T follicular helper cell (primary cell): ENCODE results near the gene EIF2AK2.

Source experiments
- DNase-seq: peaks from one replicate; pipeline ENCODE4 v3.0.0-alpha.2; 2020; ENCODE audit warnings: low read depth

The EIF2AK2 gene

DNA sequence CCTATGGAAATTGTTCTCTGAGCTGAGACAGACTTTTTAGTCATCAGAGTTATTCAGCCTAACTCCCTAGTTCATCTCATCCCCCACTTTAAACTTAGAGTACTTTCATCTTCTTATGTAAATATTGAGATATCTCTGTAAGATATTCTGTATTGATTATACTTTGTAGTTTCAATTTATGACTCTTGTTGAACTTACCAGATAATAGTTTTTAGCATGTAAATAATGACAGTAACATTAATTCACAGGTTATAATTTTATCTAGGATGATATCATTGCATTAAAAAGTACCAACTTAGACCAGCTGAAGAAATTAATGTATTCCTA is 14.8 kb upstream of the EIF2AK2 start:
- DNase-seq = no peak

DNA sequence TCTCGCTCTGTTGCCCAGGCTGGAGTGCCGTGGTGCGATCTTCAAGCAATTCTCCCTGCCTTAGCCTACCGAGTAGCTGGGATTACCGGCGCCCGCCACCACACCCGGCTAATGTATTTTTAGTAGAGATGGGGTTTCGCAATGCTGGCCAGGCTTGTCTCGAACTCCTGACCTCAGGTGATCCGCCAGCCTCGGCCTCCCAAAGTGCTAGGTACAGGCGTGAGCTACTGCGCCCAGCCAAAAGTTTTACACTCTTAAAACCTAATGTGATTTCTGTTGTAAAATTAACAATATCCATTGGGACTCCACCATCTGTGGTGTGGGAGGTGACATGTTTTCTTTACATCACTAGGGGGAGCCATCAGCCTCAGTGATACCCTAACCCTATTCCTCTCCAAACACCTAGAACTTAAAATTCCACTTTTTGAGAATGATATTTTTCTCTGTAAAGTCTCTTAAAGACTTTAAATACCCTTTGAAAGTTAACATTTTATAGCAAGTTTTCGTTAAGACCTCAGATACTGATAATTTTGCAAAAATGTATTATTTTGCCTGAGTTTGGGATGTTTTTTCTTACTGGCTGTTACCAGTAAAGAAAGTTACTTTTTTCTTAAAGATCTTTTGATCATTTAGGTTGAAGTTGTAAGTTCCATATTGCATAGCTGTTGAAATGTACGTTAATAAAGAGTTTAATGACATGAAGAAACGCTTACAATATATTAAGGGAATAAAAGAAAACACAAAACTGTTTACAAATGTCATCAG is 11.6 kb upstream of the EIF2AK2 start:
- DNase-seq = peak; percentile 4

DNA sequence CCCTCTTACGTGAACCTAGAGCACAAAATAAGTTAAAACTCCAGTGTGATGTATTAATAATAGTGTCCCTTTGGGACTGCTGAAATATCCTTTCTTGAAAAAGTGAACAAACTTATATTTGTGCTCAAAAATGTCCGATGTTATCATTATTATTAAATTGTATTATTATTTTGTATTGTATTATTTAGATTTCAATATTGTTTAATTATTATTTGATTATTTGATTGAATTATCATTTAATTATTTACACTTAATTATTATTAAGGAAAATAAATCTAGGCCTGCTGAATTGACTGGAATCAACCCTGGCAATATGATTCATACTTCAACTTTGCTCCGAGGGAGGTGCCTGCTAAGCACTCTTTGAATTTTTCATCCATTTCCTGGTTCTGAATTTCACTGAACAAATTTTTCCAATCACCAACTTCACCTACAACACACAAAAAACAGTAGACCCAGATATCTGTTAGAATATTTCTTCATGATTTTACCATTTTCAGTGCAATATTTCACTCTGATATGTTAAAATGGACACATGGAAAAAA is 10.9 kb upstream of the EIF2AK2 start:
- no peak for DNase-seq

DNA sequence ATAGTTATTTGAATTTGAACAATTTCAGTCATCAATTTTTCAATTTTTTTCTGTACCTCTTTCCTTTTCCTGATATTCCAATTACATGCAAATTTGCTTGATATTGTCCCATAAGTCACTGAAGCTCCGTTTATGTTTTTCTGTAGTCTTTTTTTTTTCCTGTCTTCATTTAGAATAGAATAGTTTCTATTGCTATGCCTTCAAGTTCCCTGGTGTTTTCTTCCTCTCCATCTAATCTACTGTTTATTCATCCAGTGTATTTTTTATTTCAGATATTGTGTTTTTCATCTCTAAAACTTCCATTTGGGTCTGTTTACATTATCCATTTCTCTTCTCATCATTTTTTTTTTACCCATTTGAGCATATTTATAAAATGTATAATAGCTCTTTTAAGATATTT is 8.0 kb upstream of the EIF2AK2 start:
- no peak for DNase-seq

DNA sequence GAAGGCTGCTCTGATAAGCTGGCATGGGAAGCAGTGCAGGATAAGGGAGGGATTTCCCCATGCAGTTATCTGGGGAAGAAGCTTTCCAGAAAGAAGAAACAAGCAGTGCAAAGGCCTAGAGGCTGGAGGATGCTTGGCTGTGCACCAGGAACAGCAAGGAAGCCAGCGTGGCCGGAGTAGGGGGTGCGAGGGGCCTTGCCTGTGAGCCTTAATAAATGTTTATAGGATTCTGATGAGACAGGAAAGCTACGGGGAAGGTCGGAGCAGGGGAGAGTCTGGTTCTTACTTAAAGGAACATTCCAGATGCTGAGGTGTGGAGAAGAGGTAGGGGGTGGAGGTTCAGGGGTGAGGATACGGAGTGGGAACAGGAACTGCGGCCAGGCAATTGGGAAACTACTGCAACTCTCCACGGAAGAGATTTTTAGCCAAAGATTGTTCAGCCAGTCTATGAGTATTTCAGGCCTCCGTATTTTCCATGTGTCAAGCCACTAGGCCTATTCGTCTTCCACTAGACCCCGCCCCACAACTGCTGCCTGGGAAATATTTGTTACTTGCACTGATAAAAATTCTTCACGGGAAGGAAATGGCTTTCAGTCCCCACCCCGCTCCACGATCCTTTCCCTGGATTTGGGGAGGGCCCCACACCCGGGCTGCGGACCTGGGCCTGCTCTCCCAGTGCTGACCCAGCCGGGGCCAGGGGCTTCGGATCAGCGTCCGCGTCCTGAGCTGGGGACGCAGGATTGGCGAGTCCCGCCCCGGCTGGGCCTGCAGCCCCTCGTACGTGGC is 516 bp downstream of the EIF2AK2 start:
- peak; percentile 5 for DNase-seq

DNA sequence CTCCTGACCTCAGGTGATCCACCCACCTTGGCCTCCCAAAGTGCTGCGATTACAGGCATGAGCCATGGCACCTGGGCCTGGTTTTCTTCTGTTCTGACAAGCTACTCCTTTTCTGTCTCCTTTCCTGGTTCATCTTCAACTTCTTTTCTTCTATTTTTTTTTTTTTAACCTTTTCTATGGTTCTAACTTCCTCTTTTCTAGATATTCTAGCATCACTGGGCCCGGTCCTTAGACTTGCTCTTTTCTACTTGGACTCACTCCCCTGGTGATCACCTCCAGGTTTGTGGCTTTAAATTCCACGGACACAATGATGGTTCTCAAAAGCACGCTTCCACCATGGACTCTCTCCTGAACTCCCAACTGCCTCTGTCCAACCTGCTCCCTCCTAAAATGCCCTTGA is 2.0 kb downstream of the EIF2AK2 start:
- no peak for DNase-seq

DNA sequence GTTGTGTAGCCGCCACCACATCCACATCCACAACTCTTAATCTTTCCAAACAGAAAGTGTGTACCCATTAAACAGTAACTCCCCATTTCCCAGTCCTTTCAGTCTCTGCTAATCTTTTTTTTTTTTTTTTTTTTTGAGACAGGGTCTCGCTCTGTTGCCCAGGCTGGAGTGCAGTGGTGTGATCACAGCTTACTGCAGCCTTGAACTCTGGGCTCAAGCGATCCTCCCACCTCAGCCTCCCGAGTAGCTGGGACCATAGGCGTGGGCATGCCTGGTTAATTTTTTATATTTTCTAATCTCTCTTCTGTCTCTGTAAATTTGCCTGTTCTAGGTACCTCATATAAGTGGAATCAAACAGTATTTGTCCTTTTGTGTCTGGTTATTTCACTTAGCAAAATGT is 3.6 kb downstream of the EIF2AK2 start:
- no peak for DNase-seq

DNA sequence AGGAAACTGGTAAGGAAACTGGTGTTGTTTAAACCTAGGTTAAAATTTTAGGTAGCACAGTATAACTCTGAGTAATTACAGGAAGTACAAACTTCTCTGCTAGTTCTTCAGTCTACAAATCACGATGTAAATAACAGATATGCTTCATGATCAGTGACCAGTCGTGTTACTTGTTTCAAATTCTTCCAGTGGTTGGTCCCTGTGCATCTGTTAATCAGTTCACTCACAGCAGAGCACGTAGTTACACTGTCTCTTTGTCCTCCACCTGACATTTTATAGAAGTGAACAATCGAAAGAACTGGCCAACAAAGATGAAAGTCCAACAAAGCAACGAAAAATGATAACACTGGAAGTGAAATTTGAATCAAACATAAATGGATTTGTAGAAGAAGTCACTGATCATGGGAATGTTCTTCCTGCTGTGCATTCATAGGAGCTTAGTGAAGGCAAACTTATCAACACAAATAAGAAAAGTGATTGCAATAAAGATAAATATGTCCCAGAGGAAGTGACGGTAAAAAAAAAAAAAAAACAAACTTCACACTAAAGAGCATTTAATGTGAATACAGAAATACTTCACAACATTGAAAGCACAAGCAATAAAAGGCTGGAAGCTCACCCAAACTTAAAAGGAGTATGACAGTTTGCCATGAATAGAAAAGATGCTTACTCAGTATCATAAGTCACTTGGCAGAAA is 7.0 kb downstream of the EIF2AK2 start:
- DNase-seq = no peak

DNA sequence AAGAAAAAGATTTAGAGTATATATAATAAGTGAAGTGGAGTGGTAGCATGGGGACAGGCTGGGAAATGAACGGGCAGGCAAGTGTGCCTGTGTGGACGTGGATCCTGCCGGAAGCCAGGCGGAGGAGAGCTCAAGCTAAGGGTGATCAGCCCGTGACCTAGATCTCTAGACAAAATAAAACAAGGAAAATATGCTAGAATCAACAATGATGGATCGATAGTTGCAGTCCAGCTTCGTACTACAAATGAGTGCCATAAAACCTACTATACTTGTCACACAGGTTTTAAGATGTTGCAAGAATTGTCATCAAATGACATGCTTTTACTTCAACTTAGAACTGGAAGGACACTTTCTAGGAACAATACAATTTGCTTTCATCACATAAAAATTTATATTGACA is 8.5 kb downstream of the EIF2AK2 start:
- DNase-seq = no peak

DNA sequence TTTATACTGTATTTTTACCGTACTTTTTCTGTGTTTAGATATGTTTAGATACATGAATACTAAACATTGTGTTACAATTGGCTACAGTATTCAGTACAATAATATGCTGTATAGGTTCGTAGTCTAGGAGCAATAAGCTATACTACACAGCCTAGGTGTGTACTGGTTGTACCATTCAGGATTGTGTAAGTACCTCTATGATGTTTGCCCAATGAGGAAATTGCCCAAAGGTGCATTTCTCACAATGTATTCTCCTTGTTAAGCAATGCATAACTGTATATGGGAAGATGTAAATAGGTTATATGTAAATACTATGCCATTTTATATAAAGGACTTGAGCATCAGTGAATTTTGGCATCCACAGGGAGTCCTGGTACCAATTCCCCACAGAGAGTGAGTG is 10.7 kb downstream of the EIF2AK2 start:
- DNase-seq = no peak

DNA sequence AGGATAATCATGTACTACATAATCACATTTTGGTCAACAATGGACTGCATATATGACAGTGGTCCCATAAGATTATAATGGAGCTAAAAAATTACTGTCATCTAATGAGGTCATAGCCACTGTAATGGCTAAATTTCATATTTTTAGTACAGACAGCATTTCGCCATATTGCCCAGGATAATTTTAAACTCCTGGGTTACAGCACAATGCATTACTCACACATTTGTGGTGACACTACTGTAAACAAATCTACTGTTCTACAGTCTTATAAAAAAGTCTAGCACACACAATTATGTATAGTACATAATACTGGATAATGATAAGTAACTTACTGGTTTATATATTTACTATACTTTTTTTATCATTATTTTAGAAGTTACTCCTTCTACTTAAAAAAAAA is 12.8 kb downstream of the EIF2AK2 start:
- DNase-seq = no peak

DNA sequence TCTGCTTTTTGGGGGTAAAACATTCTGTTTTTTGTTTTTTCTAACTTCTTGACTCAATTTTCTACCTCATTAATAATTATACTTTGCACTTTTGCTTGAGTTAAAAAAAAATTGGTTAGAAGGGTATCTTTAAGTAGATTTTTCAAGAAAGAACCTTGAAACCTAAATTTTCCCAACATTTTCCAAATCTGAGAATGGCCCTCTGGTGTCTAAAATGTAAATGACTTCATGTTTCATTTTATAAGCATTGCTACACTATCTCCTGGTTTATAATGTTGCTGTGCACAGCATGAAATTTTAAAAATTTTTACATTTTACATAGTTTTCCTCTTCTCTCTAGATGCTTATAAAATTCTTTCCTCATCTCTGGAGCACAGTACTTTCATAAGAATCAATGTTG is 14.2 kb downstream of the EIF2AK2 start:
- no peak for DNase-seq

DNA sequence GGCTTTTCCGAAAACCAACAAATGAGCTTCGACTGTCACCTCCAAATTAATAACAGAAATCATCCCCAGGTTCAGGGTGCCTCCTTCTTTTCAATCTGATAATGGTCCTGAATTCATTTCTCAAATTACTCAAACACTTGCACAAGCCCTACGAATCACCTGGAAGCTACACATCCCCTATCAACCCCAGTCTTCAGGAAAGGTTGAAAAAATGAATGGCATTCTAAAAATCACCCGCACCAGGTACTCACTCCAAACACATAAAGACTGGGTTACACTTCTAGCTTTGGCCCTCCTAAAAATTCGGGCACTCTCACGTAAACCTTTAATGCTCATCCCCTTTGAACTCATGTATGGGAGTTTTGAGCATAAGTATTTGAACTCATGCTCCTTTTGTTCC is 23.9 kb downstream of the EIF2AK2 start:
- no peak for DNase-seq

DNA sequence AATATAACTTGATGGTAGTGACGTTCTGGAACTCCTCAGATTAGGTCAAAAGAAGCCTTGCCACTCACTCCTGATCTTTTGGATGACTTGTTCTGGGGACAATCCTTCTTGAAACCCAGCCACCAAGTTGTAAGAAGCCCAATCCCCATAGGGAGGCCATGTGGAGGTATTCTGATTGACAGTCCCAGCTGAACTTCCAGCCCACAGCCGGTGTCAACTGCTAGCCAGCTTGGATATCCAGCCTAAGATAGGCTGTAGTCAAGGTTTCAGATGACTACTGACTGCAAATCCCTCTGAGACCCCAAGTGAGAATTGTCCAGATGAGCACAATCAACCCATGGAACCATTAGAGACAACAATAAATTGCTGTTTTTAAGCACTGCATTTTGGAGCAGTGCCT is 31.4 kb downstream of the EIF2AK2 start:
- no peak for DNase-seq

DNA sequence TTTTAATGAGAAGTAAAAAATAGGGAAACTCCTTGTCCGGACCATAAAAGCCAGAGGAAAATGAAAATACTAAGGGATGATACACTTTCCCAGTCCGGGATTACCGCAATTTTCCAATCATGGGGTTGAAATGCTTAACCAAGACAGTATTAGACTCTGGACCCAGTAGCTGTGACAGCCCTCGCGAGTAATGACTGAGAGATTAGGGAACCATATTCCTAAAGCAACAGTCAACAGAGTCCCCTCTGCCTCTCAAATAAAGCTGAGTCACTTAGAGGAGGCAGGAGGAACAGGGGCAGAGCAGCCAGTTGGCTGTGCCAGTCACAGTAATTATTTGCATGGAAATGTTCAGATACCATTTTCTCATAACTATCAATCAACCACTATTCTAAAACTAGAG is 37.6 kb downstream of the EIF2AK2 start:
- DNase-seq = no peak

DNA sequence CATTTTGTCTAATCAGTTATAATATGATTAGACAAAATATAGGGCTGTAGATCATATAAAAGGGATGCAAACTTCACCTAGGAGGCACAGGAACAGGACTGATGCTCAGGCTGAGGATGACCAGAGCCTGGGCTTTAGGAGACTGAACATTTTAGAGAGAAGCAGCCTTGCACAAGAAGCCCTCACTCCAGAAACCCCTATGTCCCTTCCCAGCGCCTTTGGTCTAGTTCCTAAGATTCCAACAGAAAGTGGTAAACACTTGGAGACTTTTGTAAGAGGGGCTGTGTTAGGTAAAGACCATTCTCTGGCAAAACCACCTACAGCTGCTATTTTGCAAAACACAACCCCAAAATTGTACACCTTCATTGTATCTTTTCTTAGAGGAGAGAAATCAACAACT is 39.2 kb downstream of the EIF2AK2 start:
- no peak for DNase-seq

DNA sequence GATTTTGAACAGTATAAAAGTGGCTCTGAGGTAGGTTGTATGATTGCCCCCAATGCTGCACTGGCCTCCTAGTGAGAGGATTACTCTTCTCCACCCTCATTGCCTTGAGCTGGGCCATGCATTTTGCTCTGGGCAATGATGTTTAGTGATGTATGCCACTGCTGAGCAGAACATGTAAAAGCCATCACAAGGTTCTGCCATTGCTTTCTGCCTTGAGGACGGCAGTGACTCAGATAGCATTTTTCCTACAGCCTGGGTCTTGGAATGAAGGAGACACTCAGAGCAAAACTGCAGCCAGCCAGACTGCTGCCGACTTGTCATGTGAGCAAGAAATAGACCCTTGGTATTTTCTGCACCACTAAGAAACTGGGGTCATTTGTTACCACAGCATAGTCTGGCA is 44.8 kb downstream of the EIF2AK2 start:
- DNase-seq = no peak

DNA sequence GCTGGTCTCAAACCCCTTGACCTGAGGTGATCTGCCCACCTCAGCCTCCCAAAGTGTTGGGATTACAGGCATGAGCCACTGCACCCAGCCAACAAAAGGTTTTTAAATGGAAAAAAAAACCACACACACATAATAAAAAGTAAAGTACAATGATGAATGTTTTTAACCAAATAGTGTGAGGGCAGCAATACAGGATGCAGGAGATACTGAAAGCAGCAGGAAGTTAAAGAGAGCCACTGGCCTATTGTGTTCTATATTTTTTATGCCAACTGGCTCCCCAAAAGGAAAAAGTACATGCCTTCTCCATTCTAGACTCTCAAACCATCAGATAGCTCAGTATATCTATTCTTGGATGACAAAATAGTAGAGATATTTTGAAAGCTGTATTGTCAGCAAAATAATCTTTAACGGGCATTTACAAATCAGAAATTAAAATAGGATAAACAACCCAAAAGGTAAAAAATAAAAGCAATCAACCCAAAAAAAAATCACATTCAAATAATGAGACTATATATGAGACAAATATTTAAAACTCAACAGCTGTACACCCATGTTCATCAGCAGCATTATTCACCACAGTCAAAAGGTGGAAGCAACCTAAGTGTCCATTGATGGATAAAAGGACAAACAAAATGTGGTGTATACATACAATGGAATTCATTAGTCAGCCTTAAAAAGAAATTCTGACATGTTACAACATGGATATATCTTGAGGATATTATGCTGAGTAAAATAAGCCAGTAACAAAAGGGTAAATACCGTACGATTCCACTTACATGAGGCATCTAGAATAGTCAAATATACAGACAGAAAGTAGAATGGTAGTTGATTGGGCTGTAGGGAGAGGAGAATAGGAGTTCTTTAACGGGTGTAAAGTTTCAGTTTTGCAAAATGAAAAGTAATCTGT is 46.2 kb downstream of the EIF2AK2 start:
- no peak for DNase-seq

DNA sequence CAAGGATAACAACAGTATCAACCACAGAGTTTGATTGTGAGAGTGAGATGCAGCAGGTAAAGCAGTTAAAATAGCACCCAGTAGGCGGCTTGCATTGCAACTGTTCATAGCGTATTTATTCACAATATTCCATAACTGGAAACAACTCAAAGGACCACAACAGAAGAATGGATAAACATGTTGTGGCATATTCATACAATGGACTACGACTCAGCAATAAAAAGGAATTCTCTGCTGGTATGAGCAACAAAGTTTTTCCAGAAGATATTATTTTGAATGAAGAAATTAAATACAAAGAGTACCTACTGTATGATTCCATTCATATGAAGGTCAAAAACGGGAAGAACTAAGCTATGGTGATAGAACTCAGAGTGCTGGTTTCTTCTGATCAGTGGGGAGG is 47.3 kb downstream of the EIF2AK2 start:
- DNase-seq = no peak

DNA sequence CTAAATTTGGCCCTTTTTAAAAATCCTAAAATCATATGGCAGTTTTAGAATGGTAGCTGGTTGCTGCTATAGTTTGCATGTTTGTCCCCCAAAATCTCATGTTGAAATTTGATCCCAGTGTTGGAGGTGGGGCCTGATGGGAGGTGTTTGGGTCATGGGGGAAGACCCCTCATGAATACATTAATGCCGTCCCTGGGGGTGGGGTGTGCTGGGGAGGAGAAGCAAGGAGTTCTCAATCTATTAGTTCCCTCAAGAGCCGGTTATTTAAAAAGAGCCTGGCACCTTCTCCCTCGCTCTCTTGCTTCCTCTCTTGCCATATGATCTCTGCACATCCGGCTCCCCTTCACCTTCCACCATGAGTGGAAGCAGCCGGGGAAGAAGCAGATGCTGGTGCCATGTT is 51.6 kb downstream of the EIF2AK2 start:
- DNase-seq = no peak

DNA sequence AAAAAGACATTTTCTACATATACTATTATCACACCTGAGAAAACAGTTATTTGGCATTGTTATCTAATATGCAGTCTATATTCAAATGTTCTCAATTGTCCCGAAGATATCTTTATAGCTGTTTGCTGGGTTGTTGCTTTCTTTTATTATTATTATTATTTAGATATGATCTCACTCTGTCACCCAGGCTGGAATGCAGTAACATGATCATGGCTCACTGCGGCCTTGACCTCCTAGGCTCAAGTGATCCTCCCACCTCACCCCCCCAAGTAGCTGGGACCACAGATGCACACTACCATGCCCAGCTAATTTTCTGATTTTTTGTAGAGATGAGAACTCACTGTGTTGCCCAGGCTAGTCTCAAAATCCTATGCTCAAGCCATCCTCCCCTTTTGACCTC is 52.6 kb downstream of the EIF2AK2 start:
- DNase-seq = no peak

DNA sequence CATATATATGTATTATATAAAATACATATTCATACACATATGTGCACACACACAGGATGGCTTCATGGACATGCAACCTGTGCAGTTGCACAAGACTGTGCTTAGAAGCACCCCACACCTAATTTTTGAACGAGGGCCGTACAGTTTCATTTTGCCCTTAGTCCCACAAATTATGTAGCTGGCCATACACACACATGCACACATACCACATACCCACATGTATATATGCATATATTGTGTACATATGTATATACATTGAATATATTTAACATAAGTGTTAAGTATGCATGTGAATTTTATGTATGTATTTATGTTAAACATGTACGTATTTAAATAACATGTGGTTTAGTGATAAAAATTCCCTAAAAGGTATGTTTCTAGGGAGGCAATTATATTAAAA is 54.2 kb downstream of the EIF2AK2 start:
- no peak for DNase-seq
